HG03139 (cell line): Measurements from ENCODE around the gene PCDHA4.

ENCODE experiments used
- ATAC-seq: cut with Tn5 transposase; IDR thresholded peaks from one replicate; pipeline ENCODE4 v1.9.1; 2021; ENCODE audit not compliant: unreplicated experiment

PCDHA4 gene

DNA sequence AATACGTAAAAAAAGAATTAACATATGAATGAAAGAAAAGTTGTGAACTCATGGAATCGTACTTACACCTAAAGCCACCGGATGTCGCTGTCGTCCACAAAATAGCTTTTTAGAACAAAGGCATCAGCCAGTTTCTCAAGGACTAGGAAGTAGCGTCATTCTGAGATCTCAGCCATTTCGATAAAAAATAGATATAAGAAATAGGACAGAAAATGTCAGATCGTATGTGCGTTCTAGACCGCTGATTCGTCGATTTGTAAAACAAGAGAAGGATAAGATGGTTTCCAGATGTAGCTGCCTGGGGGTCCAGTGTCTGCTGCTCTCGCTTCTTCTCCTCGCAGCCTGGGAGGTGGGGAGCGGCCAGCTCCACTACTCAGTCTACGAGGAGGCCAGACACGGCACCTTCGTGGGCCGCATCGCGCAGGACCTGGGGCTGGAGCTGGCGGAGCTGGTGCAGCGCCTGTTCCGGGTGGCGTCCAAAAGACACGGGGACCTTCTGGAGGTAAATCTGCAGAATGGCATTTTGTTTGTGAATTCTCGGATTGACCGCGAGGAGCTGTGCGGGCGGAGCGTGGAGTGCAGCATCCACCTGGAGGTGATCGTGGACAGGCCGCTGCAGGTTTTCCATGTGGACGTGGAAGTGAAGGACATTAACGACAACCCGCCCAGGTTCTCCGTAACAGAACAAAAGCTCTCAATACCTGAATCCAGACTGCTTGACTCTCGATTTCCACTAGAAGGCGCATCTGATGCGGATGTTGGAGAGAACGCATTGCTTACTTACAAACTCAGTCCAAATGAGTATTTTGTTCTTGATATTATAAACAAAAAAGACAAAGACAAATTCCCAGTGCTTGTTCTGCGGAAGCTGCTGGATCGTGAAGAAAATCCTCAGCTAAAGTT lies 49.2 kb downstream of the PCDHA4 start, which contains the start of gene PCDHA10:
TSS of gene PCDHA10 (plus strand) at position 126 of the 903 bp plus-strand sequence. CDS start at position 278, 152 bp downstream.
- ATAC-seq, result no peak

DNA sequence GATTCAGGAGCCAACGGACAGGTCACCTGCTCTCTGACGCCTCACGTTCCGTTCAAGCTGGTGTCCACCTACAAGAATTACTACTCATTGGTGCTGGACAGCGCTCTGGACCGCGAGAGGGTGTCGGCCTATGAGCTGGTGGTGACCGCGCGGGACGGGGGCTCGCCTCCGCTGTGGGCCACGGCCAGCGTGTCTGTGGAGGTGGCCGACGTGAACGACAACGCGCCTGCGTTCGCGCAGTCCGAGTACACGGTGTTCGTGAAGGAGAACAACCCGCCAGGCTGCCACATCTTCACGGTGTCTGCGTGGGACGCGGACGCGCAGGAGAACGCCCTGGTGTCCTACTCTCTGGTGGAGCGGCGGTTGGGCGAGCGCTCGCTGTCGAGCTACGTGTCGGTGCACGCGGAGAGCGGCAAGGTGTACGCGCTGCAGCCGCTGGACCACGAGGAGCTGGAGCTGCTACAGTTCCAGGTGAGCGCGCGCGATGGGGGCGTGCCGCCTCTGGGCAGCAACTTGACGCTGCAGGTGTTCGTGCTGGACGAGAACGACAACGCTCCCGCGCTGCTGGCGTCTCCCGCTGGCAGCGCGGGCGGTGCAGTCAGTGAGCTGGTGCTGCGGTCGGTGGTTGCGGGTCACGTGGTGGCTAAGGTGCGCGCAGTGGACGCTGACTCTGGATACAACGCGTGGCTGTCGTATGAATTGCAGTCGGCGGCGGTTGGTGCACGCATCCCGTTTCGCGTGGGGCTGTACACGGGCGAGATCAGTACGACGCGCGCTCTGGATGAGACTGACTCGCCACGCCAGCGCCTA lies 50.5 kb downstream of the PCDHA4 start:
- no peak for ATAC-seq

DNA sequence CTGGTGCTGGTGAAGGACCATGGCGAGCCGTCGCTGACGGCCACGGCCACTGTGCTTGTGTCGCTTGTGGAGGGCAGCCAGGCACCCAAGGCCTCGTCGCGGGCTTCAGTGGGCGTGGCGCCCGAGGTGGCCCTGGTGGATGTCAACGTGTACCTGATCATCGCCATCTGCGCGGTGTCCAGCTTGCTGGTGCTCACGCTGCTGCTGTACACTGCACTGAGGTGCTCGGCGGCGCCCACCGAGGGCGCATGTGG lies 51.0 kb downstream of the PCDHA4 start:
- no peak for ATAC-seq

DNA sequence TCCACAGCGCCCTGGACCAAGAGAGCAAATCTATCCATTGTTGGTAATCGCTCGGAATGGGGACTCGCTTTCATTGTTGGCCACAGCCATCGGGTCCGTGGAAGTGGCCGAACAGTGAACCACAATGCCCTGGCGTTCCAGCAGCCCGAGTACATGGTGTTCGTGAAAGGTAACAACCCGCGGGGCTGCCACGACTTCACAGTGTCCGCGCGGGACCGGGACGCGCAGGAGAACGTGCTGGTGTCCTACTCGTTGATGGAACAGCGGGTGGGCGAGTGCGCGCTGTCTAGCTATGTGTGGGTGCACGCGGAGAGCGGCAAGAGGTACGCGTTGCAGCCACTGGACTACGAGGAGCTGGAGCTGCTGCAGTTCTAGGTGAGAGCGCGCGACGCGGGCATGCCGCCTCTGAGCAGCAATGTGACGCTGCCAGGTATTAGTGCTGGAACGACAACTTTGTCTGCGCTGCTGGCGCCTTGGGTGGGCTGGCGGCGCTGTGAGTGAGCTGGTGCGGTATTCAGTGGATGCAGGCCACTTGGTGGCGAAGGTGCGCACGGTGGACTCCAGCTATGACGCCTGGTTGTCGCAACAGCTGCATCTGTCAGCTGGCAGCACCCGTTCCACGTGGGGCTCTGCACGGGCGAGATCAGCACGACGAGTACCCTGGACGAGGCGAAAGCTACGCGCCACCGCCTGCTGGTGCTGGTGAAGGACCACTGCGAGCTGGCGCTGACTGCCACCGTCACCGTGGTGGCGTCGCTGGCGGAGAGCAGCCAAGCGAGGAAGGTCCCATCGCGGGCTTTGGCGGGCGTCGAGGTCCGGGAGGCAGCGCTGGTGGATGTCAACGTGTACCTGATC lies 55.8 kb downstream of the PCDHA4 start:
- no peak for ATAC-seq
